GM21717 (cell line): Measurements from ENCODE around the gene TMCC1.
"Not testable (repeated sequence)": the region's sequence is repeated elsewhere in the genome, so short reads cannot be mapped to it uniquely, and the experiment has no call there.

Source experiments
- ATAC-seq: cut with Tn5 transposase; IDR thresholded peaks from one replicate; pipeline ENCODE4 v1.9.1; 2021; ENCODE audit warnings: mild to moderate bottlenecking, moderate library complexity; ENCODE audit not compliant: unreplicated experiment

Gene TMCC1

DNA sequence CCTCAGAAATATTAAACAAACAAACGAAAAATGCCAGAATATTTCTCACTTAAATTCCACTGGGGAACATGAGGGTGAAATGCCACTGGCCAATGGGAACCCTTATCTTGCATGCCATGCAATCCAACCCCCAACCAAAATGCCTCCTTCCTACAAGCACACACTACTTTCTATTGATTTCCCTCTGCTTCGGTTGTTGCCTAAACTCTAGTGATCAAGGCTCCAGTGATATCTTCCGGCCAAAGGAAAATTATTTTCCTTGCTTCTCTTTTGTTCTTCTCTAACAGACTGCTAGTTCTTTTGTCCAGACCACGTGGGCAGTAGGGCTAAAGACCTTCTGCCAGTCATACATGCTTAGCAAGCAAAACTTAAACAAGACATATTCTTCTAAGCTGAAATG lies 115.7 kb downstream of the TMCC1 start:
- ATAC-seq: no peak

DNA sequence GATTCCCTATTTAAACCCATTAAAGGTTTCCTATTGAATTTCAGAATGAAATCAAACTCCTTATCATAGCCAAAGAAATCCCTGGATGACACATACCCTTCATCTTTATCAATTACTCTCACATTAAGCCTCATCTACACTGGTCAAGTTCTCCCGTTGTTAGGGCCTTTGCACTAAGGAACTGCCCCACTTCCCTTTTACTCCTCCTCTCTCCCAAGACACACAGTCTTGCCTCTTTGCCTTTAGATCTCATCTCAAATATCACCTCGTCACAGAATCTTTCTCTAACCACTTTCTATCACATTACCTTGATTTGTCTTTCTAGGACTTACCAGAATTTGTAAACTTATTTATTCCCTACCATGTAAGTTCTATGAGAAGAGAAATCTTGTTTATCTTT lies 117.6 kb downstream of the TMCC1 start:
- ATAC-seq: no peak

DNA sequence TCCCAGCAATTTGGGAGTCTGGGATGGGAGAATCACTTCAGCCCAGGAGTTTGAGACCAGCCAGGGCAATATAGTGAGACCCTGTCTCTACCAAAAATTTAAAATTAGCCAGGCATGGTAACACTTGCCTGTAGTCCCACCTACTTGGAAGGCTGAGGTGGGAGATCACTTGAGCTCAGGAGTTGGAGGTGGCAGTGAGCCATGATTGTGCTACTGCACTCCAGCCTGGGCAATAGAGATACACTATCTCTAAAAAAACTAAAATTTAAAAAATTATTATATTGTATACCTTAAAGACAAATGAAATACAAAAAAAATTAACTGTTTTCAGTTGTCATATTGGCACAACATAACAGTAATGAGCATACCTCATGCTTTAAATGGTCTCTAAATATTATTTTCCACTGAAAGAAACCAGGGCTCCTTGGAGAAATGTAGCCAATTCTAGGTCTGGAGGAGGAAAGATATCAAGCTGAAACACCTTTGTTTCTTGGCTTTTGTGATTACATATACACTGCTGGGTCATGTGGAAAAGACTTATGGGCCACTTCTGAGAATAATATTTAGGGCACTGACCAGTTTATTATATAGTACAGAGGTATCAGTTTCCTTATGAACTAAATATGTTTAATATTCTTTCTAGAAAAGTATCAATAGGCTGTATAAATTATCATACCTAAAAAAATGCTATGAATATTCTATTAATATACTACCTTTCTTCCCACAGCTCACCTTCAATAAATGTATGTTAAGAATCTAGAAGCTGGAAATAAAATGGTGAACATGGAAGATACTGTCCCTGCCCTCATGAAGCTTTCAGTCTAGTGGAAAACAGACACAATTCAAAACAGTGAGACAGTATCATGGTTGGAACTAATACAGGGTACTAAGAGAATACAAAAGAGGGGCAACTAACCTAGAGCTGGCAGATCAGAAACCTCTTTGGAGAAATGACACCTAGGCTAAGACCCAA lies 119.5 kb downstream of the TMCC1 start:
- ATAC-seq: no peak

DNA sequence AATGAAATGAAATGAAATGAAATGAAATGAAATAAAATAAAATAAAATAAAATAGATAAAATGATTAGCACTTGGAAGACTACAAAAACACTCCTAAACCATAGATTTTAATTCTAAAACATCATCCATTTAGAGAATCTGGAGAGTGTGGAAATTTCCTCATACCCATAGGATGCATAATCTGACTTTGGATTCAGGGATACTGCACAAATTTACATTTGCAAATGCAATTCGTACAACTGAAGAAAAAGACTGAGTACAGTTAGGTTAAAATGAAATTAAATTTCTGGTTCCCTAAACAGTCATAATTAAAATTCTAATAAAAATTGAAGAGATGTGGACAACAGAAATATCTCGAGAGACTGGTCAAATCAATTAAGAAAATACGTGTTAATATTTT lies 122.9 kb downstream of the TMCC1 start:
- ATAC-seq: no peak

DNA sequence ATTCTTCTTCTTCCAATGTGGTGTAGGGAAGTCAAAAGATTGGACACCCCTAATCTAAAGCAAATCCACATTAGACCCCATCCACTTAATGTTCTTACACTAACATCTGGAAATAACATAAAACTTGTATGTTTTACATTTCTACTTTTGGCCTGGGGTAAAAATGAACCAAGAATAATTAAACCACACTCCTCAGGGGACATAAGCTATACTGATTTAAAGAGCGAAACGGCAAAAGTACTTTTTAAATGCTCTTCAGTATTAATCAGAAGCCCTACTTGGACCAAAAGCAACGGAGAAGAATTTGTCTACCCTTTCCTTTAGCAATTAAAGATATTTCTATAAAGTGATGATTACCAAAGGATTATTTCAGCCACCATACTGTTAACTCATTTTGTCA lies 123.9 kb downstream of the TMCC1 start:
- no peak for ATAC-seq

DNA sequence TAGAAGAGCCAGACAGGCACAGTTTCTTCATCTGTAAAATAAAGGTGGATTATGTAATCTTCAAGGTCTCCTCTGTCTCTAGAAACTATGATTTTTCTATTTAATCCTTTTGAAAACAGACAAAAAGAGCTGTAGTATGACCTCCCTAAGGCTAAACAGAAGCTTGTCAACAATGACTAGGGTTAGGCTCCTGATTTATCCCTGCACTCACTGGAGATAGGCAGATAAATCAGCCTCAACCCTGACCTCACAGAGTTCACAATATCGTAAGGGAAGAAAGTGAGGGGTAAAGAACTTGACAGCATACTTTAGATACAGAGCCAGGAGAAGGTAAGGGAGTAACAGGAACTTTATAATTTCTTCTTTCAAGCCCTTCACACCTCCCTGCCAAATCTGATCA lies 124.8 kb downstream of the TMCC1 start:
- no peak for ATAC-seq

DNA sequence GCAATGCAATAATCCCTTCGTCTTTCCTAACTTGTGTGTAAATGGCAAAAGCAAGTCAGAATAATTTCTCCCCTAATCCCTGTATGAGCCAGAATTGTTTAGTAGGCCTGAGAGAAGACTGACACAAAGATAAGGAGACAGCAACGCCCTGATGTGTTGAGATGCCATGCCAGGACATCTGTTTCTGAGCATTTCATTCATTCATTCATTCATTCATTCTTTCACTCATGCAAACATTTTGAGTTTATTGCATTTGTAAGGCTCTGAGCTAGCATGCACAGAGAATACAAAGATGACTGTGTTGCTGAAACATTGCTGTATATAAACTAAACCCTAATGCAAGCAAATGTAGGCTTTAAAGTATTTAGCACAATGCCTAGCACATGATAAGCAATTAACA lies 127.4 kb downstream of the TMCC1 start:
- no peak for ATAC-seq

DNA sequence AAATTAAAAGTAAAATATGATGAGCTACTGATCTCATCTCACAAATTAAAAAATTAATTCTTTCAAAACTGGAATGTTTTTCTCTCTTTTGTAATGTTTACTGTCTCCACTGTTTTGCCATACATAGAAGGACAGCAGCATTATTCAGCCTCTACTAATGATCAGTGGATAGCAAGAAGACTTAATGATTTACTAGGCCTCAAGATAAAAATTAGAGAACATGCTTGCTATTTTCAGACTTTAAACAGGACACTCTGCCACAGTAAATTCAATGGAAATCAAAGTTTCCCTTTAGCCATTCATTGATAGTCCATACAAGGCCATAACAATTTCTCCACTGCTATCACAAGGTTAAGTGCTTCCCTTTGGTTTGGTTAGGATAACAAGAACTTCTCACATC lies 129.4 kb downstream of the TMCC1 start:
- ATAC-seq: no peak

DNA sequence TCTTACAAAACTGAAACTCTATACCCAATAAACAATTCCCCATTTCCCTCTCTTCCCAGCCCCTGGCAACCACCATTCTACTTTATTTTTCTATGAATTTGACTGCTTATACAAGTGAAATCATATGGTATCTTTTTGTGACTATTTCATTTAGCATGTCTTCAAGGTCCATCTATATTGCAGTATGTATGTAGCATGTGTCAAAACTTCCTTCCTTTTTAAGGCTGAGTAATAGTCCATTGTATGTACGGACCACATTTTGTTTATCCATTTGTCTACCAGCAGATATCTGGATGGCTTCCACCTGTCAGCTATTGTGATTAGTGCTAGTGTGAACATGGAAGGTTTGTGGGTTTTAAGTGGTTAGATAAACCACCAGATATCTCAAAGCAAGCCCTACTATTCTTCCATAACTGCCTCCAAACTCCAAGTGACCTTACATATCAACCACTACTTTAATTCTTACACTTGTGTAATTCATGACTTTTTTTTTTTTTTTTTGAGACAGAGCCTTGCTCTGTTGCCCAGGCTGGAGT lies 134.7 kb downstream of the TMCC1 start:
- no peak for ATAC-seq

DNA sequence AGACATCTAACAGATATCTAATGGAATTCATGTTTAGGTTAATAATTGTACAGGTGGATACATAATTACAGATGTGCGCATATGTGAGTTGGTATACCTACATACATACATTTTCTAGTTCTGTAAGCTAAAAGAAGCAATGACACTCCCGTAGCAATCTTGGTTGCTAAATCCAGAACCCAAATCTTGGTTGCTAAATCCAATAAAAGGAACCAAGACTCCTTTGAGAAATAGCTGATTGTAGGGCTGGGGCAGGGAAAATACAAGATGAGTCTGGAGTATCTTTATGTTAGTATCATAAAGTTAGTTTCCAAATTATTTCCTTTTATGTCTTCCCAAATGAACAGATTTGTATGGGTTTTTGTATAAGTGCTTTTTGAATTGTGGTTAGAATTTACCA lies 135.2 kb downstream of the TMCC1 start:
- no peak for ATAC-seq

DNA sequence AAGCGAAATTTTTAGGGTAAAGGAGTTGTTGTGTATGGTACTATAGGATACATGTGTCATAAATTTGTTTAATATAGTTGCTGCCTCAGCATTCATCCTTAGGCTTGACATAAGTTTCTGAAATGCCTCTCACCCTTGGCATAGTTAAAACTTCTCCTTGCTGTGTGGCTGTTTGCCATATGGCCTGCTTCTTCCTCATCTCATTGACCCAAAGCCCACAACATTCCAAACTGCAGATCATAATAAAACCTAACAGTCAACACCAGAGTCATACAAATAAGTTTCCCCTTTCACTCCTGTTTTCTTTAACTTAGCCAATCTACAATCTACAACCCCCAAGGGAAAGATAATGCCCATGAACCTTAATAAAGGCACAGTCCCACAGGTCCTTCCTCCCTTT lies 136.6 kb downstream of the TMCC1 start:
- ATAC-seq: no peak

DNA sequence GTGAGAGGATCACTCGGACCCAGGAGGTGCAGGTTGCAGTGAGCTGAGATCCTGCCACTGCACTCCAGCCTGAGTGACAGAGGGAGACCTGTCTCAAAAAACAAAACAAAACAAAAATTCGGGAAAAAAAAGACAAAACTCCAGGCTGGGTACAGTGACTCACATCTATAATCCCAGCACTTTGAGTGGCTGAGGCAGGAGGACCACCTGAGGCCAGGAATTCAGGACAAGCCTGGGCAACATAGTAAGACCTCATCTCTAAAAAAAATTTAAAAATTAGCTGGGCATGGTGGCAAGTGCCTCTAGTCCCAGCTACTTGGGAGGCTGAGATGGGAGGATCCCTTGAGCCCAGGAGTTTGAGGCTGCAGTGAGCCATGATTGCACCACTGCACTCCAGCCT lies 142.4 kb downstream of the TMCC1 start:
- ATAC-seq: not testable (repeated sequence)

DNA sequence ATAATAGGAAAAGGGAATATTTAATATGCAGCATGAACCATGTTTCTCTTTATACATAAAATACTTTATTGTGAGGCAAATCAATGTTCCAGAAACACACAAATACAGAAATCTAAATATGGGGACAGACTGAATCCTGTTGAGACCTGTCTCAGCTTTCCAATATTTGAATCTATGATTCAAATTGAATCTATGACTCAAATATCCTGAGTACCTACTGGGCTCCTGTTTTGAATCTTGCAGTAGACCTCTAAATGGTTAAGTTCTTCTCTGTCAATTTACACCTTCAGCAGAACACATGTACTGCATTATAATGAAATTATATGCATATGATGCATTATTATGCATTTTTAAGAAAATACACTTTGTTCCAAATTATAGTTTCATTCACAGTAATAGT lies 143.8 kb downstream of the TMCC1 start:
- ATAC-seq: no peak

DNA sequence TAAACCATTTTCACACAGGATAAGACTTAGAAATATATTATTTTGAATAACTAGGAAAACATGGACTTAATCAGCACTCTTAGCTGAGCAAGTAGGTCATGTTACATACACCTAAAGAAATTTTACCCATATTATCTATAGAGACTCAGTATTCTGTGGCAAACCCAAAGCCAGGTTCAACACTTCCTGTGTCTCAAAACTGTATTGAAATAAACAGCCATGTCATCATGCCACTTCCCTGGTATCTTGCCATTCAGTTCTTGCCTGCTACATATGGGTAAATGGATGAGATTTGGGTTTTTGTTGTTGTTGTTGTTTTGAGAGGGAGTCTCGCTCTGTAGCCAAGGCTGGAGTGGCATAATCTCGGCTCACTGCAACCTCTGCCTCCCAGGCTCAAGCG lies 145.5 kb downstream of the TMCC1 start:
- no peak for ATAC-seq

DNA sequence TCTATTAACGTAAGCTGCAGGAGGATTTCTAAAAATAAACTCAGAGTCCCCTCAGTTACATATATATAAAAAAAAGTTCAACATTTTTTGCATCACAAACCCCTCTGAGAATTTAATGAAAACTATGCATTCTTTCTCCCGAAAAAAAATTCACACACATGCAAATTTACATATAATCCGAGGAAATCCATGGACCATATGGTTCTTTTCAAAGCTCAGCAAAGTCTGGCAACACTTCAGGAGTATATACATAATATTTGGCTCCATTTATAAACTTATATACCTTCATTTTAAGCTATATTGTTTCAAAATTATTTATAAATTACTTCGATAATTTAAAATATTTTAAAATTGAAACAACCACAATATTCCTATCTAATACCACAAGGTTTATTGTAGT lies 146.4 kb downstream of the TMCC1 start:
- no peak for ATAC-seq

DNA sequence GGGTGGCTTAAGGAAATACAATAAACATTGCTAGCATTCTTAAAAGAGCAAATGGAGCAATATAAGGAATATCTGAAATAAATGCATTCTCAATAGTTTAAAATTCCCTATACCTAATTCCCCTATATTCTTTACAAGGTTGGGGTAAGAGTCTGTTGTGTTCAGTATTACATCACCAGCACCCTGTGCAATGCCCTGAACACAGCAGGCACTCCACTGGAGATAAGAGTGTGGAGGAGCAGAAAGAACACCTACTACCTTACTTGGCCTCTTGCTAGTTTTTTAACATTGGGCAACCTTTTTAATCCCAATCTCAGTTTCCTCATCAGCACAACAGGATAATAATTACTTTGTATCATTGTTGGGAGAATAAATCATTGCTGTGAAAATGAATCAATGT lies 146.9 kb downstream of the TMCC1 start:
- ATAC-seq: no peak

DNA sequence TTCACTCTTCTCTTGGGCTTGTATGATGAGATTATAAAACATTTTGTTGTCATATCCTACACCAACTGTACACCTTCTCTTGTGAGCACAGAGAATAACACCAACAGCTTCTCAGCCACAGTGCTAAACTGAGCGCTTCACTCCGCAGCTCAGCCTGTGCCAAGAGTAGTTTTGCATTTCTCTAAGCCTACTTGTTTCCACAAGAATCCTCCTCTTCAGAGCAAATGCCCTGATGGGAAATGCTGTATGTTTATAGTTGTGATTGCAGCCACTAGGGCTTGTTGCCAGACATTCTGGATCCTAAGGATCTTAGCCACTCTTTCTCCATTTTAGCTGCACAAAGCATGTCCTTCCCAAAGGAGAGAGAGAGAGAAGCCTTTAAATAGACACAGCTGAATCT lies 148.3 kb downstream of the TMCC1 start:
- no peak for ATAC-seq

DNA sequence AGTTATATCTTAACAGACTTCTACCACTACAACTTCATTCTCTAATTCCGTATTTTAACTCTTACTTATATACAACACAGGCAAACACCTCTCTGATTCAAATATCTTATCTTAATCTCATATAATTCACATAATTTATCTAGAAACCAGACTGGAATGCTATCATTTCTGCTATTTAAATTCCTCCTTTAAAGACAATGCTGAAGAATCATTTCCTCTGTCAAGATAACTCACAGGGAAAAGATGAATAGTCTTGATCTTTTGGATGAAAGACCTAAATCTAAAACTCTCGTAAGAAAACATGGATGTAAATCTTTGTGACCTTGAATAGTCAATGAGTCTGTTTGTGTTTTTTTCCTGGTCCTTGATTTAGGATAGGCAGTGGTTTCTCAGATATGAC lies 151.7 kb downstream of the TMCC1 start:
- no peak for ATAC-seq

DNA sequence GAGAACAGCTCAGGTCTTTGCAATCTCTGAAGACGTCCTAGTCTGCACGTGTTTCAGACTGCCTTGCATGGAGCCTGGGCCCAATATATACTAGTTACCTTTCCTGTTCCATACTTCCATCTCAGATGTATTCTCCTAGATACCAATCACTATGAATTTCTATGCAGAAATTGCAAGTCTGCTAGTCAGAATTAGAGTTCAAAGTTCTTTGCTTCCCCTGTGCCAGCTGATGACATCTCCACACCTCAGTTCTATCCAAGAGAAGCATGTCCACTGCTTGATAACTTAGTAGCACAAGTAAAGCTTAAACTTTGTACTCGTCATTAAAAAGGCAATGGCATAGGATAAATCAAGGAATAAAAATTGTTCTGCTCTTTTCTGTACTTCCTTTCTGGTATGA lies 153.4 kb downstream of the TMCC1 start:
- ATAC-seq: no peak

DNA sequence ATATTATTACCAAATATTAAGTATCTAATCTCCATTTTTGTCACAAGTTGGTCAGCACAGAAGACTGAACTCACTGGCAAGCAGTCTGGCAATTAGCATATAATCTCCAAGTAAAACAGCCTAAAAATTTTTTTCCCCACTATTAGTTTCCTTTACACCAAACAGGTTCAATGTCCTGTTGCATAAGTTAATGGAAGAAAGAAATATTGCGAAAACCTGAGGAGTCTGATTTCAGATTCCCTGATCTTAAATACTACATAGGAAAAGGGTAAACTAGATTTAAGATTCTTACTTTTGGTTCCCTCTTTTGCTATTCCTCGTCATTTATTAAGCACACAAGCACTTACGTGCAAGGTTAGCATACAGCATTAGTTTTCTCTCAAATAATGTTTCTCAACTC lies 153.9 kb downstream of the TMCC1 start:
- ATAC-seq: no peak

DNA sequence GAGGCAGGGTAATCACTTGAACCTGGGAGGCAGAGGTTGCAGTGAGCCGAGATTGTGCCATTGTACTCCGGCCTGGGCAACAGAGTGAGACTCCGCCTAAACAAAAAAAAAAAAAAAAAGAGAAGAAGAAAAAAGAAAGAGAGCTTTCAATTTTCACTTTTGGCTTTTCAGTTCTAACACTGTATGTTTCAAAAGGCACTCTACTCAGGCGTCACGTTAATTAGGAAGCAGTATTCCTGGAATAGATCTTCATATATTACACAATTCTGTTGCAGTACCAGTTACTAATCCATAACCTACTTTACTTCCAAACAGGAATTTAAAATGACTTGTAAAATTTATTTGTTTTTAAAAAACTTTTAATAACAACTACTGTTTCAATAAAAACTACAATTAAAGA lies 155.3 kb downstream of the TMCC1 start:
- no peak for ATAC-seq

DNA sequence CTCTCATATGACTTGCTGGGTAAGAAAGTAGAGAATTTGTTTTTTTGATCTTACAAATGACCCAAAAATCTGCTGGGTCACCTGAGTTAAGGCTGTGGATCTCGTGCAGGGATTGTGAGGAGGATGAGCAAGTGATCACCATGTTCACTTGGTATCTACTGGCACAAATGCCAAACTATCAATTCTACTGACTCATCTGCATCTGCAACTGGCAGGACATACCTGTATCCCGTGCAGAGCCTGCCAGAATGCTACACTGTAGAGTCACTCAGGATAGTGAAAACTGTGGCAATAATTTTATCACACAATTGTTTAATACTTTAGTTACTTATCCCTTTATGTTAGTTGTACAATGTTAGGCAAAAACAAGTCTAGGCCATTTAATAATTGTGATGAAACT lies 157.4 kb downstream of the TMCC1 start:
- ATAC-seq: no peak

DNA sequence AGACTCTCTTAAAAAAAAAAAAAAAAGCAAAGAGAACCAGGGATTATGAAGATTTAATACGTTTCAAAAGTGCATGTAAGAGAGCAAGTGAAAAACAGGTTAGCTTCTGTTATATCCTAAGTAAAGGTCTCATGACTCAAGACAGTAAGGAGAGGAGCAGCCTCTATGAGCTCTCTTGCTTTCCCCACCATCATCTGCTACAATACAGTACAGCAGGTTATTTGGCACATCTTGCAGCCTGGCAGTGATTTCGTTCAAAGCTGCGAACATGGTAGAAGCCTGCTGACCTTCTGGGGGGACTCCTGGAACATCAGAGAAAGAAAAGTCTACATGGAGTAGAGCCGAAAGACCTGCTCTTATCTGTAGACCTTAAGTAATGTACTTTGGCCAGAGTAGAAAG lies 157.9 kb downstream of the TMCC1 start:
- ATAC-seq: no peak
